IPS DF 6.9 (cell line): ENCODE data around the gene PLXNB2.

Experiments used
- DNase-seq: peaks from one replicate; pipeline ENCODE4 v3.0.0-alpha.2; 2013; ENCODE audit warnings: low read depth, low spot score
- H3K27ac ChIP-seq: one replicate; pipeline ENCODE4 v1.5.1; 2013; ENCODE audit warnings: low read length, control low read depth
- H3K27me3 ChIP-seq: 2 replicates; pipeline ENCODE4 v1.6.1; 2013; ENCODE audit warnings: mild to moderate bottlenecking, low read length; ENCODE audit not compliant: control insufficient read depth, insufficient read depth
- H3K36me3 ChIP-seq: 2 replicates; pipeline ENCODE4 v1.6.1; 2013; ENCODE audit warnings: low read length; ENCODE audit not compliant: control insufficient read depth, insufficient read depth
- H3K4me1 ChIP-seq: 2 replicates; pipeline ENCODE4 v1.6.1; 2013; ENCODE audit warnings: low read length; ENCODE audit not compliant: control insufficient read depth, insufficient read depth
- H3K4me3 ChIP-seq: 2 replicates; pipeline ENCODE4 v1.5.1; 2013; ENCODE audit warnings: mild to moderate bottlenecking, low read length
- H3K9me3 ChIP-seq: 2 replicates; pipeline ENCODE4 v1.6.1; 2013; ENCODE audit warnings: low read length, inconsistent platforms; ENCODE audit not compliant: control insufficient read depth, insufficient read depth
- WGBS: extraction: QIAGEN DNeasy Blood & Tissue Kit; methylation state at CpG from one replicate; pipeline ENCODE4 v1.1.7; 2013; ENCODE audit warnings: mixed read lengths, missing lambda C conversion rate; ENCODE audit not compliant: insufficient read length, insufficient coverage; 5-methylcytosine and 5-hydroxymethylcytosine counted together

Gene PLXNB2

DNA sequence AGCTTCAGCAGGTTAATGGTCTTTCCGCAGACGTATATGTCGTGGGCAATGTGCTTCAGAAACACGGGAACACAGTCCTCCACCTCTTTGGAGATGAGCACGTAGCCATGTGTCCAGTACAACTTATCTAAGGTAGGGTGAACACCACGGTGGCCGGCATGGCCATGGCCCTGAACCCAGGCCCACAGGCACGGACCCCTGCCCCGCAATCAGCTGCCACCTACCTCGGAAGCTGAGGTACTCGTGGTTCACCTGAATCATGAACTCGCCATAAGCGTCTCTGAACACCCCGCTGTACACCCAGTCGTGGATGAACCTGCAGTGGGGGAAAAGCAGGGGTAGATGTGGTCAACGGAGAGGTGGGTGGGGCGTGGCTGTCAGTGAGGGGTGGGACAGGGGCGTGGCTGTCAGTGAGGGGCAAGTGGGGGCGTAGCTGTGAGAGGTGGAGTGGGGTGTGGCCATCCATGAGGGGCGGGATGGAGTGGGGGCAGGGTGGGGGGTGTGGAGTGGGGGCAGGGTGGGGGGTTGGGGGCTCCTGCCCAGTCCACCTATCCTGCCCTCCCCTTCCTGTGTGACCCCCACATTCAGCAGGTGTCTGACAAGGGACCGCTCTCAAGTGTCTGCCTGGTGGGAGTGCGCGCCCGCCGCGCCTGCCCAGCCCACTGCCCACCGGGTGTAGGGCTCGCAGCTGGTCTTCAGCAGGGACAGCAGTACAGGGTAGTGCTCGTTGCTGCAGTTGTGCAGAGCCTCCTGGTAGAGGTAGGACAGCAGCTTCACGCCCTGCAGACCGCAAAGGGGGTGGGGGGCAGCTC lies 81.2 kb downstream of the PLXNB2 start:
- peaks cover 13% of the 10 kb centered on the region for H3K36me3 ChIP-seq

DNA sequence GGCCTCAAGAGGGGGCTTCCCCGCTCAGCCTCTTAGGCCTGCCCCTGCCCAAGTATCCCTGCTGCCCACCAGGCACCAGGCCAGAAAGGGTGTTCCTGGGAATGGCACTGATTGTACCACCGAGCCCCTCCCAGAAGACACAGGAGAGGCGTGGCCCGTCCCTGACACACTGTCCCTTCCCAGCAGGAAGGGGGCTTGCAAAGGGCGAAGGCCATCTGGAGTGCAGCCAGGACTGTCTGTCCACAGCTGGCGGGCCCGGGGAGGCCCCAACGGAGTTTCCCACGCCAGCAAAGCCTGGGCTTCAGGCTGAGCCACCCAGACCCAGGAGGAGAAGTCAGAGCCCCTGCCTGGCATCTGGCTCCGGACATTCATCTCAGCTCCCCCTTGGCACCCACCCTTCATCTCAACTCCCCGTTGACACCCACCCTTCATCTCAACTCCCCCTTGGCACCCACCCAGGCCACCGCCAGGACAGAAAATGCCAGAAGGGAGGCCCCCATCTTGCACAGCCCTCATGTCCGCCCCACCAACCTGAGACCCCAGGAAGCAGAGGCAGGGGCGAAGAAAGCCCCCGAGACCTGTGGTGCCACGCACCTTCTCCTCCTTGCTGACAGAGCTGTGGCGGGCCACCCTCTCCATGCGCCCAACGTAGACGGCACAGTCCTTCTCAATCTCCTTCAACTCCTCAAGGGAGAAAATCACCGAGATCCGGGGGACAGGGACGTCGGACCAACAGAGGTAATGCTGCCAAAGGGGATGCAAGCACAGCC lies 82.1 kb downstream of the PLXNB2 start:
- H3K27me3 ChIP-seq, result no peaks in the 10 kb centered on the region
- H3K4me1 ChIP-seq, result no peaks in the 10 kb centered on the region
- H3K9me3 ChIP-seq, result no peaks in the 10 kb centered on the region
- no peak overlapping the region for H3K27ac ChIP-seq
- no peak for DNase-seq
- no CpG with 5 or more reads among the region's 24 CpGs for WGBS
- no peak overlapping the region for H3K4me3 ChIP-seq
- H3K36me3 ChIP-seq, result peaks cover 20% of the 10 kb centered on the region

More for the DNA sequence above, 81.2 kb downstream of the PLXNB2 start:
- Histone ChIP-seq H3K4me3 (no peak overlapping the region), H3K27ac (no peak overlapping the region), H3K9me3 (no peaks in the 10 kb centered on the region), H3K4me1 (no peaks in the 10 kb centered on the region), H3K27me3 (no peaks in the 10 kb centered on the region)
- WGBS, result no CpG with 5 or more reads among the region's 31 CpGs
- no peak for DNase-seq
